Measurements from ENCODE around the gene DHX16.

- TF ChIP-seq CTCF (IDR thresholded peaks at IDR 0.05), result peak in 1 of 3 experiments; percentile 23
- peak; percentile 23 to 74 for TF ChIP-seq POLR2A (IDR thresholded peaks at IDR 0.05)
- peak; percentile 98 to 99 for TF ChIP-seq POLR2AphosphoS5 (IDR thresholded peaks at IDR 0.05; ENCODE audit: insufficient read depth in 1 of 2, low read depth in 1 of 2)
Measured at GRCh38 chr6:30717129-30717844, 44.5 kb upstream of the DHX16 start, which contains the start of gene MDC1.

Measured in vagina (tissue), 2 donors.